ENCODE data around the gene IPO13. TPM values are rescaled to one million over a fixed set of nuclear protein-coding genes. Genes with fewer than 3 reads are reported as not detected.

The IPO13 gene
- total RNA-seq, 1 donor from 2014 or later: 24.8 TPM

- no peak for DNase-seq
Measured at GRCh38 chr1:43992232-43992995, 45.7 kb downstream of the IPO13 start.

GRCh38 chr1:43993206-43993914, 46.6 kb downstream of the IPO13 start:
- Mint-ChIP-seq H3K27me3 (no peaks in the 10 kb centered on the region), H3K36me3 (ENCODE audit: low read depth) (peaks cover 2% of the 10 kb centered on the region), H3K4me1 (peaks cover 36% of the 10 kb centered on the region), H3K4me3 (peak overlapping the region; percentile 96), H3K27ac (peak overlapping the region; percentile 50), H3K9me3 (no peaks in the 10 kb centered on the region)
- ATAC-seq (ENCODE audit: low read depth) (no peak), DNase-seq (no peak)
- TF ChIP-seq CTCF (IDR thresholded peaks at IDR 0.05): no peak
- CTCF ChIA-PET: interaction anchor here (0.8 to 2.8 kb wide), 4 partner anchors 12 to 59 kb away, joined by 3 to 17 read pairs (median 4); no protein-coding TSS in a partner anchor
- intact Hi-C loops (cut with micrococcal nuclease): loop anchor here (10.0 kb wide), 1 partner anchor 641 kb away; no protein-coding TSS in a partner anchor
- POLR2A ChIA-PET: interaction anchor here (0.6 to 1.7 kb wide), 11 partner anchors 12 to 1311 kb away, joined by 3 to 8 read pairs (median 4); partner anchors contain the start of genes ATP6V0B, IPO13 and YBX1

More at GRCh38 chr1:43992232-43992995, 45.7 kb downstream of the IPO13 start:
- POLR2A ChIA-PET: interaction anchor here (0.6 to 2.7 kb wide), 4 partner anchors 17 to 1441 kb away, joined by 3 to 23 read pairs (median 4); partner anchors contain the start of gene ATP6V0B
- no peaks in the 10 kb centered on the region for H3K27me3 Mint-ChIP-seq
- peak overlapping the region; percentile 88 for H3K27ac Mint-ChIP-seq
- H3K9me3 Mint-ChIP-seq: no peaks in the 10 kb centered on the region
- peak overlapping the region; percentile 96 for H3K4me3 Mint-ChIP-seq
- no peak for ATAC-seq (ENCODE audit: low read depth)
- CTCF ChIA-PET: interaction anchor here (1.6 to 2.8 kb wide), 3 partner anchors 13 to 56 kb away, joined by 3 to 17 read pairs (median 4); partner anchors contain the start of gene DPH2
- TF ChIP-seq CTCF (IDR thresholded peaks at IDR 0.05): no peak
- H3K36me3 Mint-ChIP-seq (ENCODE audit: low read depth): peaks cover 2% of the 10 kb centered on the region
- H3K4me1 Mint-ChIP-seq: peaks cover 36% of the 10 kb centered on the region
- intact Hi-C loops (cut with micrococcal nuclease): loop anchor here (10.0 kb wide), 1 partner anchor 642 kb away; no protein-coding TSS in a partner anchor

GRCh38 chr1:43994071-43994470, 47.3 kb downstream of the IPO13 start:
- peak overlapping the region; percentile 26 for H3K4me3 Mint-ChIP-seq
- intact Hi-C loops (cut with micrococcal nuclease): loop anchor here (10.0 kb wide), 1 partner anchor 641 kb away; no protein-coding TSS in a partner anchor
- DNase-seq (no peak), ATAC-seq (ENCODE audit: low read depth) (no peak)
- TF ChIP-seq CTCF (IDR thresholded peaks at IDR 0.05): no peak
- POLR2A ChIA-PET: interaction anchor here (0.6 to 1.7 kb wide), 9 partner anchors 12 to 1312 kb away, joined by 3 to 8 read pairs (median 5); partner anchors contain the start of genes ATP6V0B, IPO13 and YBX1
- peaks cover 36% of the 10 kb centered on the region for H3K4me1 Mint-ChIP-seq
- no peaks in the 10 kb centered on the region for H3K27me3 Mint-ChIP-seq
- peak overlapping the region; percentile 50 for H3K27ac Mint-ChIP-seq
- no peaks in the 10 kb centered on the region for H3K9me3 Mint-ChIP-seq
- H3K36me3 Mint-ChIP-seq (ENCODE audit: low read depth): peaks cover 2% of the 10 kb centered on the region
- CTCF ChIA-PET: interaction anchor here (1.0 to 2.8 kb wide), 2 partner anchors 11 to 43 kb away, joined by 5 to 17 read pairs; no protein-coding TSS in a partner anchor

- intact Hi-C loops (cut with micrococcal nuclease): loop anchor here (10.0 kb wide), 1 partner anchor 640 kb away; no protein-coding TSS in a partner anchor
- H3K27me3 Mint-ChIP-seq: no peaks in the 10 kb centered on the region
- no peak overlapping the region for H3K4me3 Mint-ChIP-seq
- no peak for ATAC-seq (ENCODE audit: low read depth)
- H3K27ac Mint-ChIP-seq: no peak overlapping the region
- ChIA-PET CTCF (interaction anchor here (1.0 kb wide), 1 partner anchor 41 kb away, joined by 3 read pairs; no protein-coding TSS in a partner anchor), POLR2A (interaction anchor here (0.7 to 1.7 kb wide), 2 partner anchors 11 to 20 kb away, joined by 3 to 4 read pairs; partner anchors contain the start of gene ATP6V0B)
- no peak for TF ChIP-seq CTCF (IDR thresholded peaks at IDR 0.05)
- no peaks in the 10 kb centered on the region for H3K9me3 Mint-ChIP-seq
- H3K4me1 Mint-ChIP-seq: peaks cover 36% of the 10 kb centered on the region
- H3K36me3 Mint-ChIP-seq (ENCODE audit: low read depth): peaks cover 2% of the 10 kb centered on the region
- DNase-seq: no peak
Measured at GRCh38 chr1:43994794-43995790, 48.3 kb downstream of the IPO13 start.
